ENCODE data around the gene CAMK1D.
"Not testable (repeated sequence)": the region's sequence is repeated elsewhere in the genome, so short reads cannot be mapped to it uniquely, and the experiment has no call there.

Gene CAMK1D

GRCh38 chr10:12341526-12341925 lies 7.8 kb upstream of the CAMK1D start:
- DNase-seq, result no peak

GRCh38 chr10:12344375-12345110 lies 4.8 kb upstream of the CAMK1D start:
- DNase-seq, result no peak

- no peak for DNase-seq
These were observed 2.6 kb upstream of the CAMK1D start for GRCh38 chr10:12346707-12347106.

GRCh38 chr10:12348294-12348869 lies 965 bp upstream of the CAMK1D start:
- no peak for DNase-seq

- DNase-seq, result no peak
These were observed 351 bp downstream of the CAMK1D start for GRCh38 chr10:12349629-12350166.

GRCh38 chr10:12350167-12350872 lies 973 bp downstream of the CAMK1D start:
- DNase-seq, result peak; percentile 55

GRCh38 chr10:12350925-12351324 lies 1.6 kb downstream of the CAMK1D start:
- no peak for DNase-seq

GRCh38 chr10:12351447-12351846 lies 2.1 kb downstream of the CAMK1D start:
- DNase-seq, result no peak

- no peak for DNase-seq
These were observed 2.5 kb downstream of the CAMK1D start for GRCh38 chr10:12351889-12352288.

GRCh38 chr10:12353399-12354242 lies 4.3 kb downstream of the CAMK1D start:
- no peak for DNase-seq

GRCh38 chr10:12354696-12355095 lies 5.3 kb downstream of the CAMK1D start:
- not testable (repeated sequence) for DNase-seq

GRCh38 chr10:12355384-12355783 lies 6.0 kb downstream of the CAMK1D start:
- no peak for DNase-seq

- DNase-seq, result no peak
These were observed 8.3 kb downstream of the CAMK1D start for GRCh38 chr10:12357525-12358151.

- DNase-seq, result no peak
These were observed 9.7 kb downstream of the CAMK1D start for GRCh38 chr10:12358863-12359564.

- no peak for DNase-seq
These were observed 11.1 kb downstream of the CAMK1D start for GRCh38 chr10:12360461-12360860.

GRCh38 chr10:12361115-12361514 lies 11.8 kb downstream of the CAMK1D start:
- DNase-seq, result not testable (repeated sequence)

GRCh38 chr10:12364559-12364958 lies 15.2 kb downstream of the CAMK1D start:
- no peak for DNase-seq

GRCh38 chr10:12367272-12367671 lies 17.9 kb downstream of the CAMK1D start:
- DNase-seq, result no peak

GRCh38 chr10:12369982-12370381 lies 20.6 kb downstream of the CAMK1D start:
- DNase-seq, result no peak

GRCh38 chr10:12372846-12373245 lies 23.5 kb downstream of the CAMK1D start:
- no peak for DNase-seq

- DNase-seq, result no peak
These were observed 25.7 kb downstream of the CAMK1D start for GRCh38 chr10:12375076-12375504.

GRCh38 chr10:12376211-12376610 lies 26.9 kb downstream of the CAMK1D start:
- DNase-seq, result no peak

Data from activated CD4-positive, alpha-beta T cell treated with anti-CD3 and anti-CD28 coated beads, Interleukin-2, amount 50 U/mL, for 16 hours (primary cell).